Stomach smooth muscle (tissue), 2 donors: ENCODE data around the gene PNKP.

ENCODE experiments used
- H3K27ac ChIP-seq: one replicate; pipeline ENCODE4 v1.7.0; 2013; ENCODE audit warnings: mild to moderate bottlenecking, low read length, inconsistent platforms
- H3K27me3 ChIP-seq, 2 donors: one replicate each; pipeline ENCODE4 v1.7.0; 2013; ENCODE audit warnings: low read length in 2 of 2; ENCODE audit not compliant: insufficient read depth in 2 of 2, control insufficient read depth in 1 of 2
- H3K36me3 ChIP-seq, 2 donors: one replicate each; pipeline ENCODE4 v1.7.0; 2013; ENCODE audit warnings: low read length in 2 of 2; ENCODE audit not compliant: control insufficient read depth in 2 of 2, insufficient read depth in 2 of 2
- H3K4me1 ChIP-seq: one replicate; pipeline ENCODE4 v1.7.0; 2013; ENCODE audit warnings: low read length; ENCODE audit not compliant: control insufficient read depth, insufficient read depth
- H3K4me3 ChIP-seq, 2 donors: one replicate each; pipeline ENCODE4 v1.7.0; 2013; ENCODE audit warnings: low read length in 2 of 2
- H3K9ac ChIP-seq, 2 donors: one replicate each; pipeline ENCODE4 v1.7.0; 2013; ENCODE audit warnings: low read length in 2 of 2, mild to moderate bottlenecking in 1 of 2
- H3K9me3 ChIP-seq, 2 donors: one replicate each; pipeline ENCODE4 v1.7.0; 2013; ENCODE audit warnings: low read length in 2 of 2; ENCODE audit not compliant: control insufficient read depth in 2 of 2
- donor health status: healthy.
- donor health status: Pancreatic carcinoma.

PNKP gene

GRCh38 chr19:49880162-49880869 lies 12.9 kb upstream of the PNKP start:
- peaks cover 0 to 3% of the 10 kb centered on the region in 2 donors for H3K9me3 ChIP-seq
- no peak overlapping the region for H3K27ac ChIP-seq
- no peak overlapping the region for H3K9ac ChIP-seq
- no peaks in the 10 kb centered on the region for H3K27me3 ChIP-seq
- H3K4me3 ChIP-seq, result no peak overlapping the region
- H3K36me3 ChIP-seq, result peaks cover 56% of the 10 kb centered on the region in 2 donors
- peaks cover 24% of the 10 kb centered on the region for H3K4me1 ChIP-seq

GRCh38 chr19:49879243-49879963 lies 12.0 kb upstream of the PNKP start:
- H3K4me3 ChIP-seq, result no peak overlapping the region
- H3K27me3 ChIP-seq, result no peaks in the 10 kb centered on the region
- peaks cover 49 to 52% of the 10 kb centered on the region in 2 donors for H3K36me3 ChIP-seq
- H3K9me3 ChIP-seq, result peaks cover 0 to 3% of the 10 kb centered on the region in 2 donors
- no peak overlapping the region for H3K9ac ChIP-seq
- H3K27ac ChIP-seq, result no peak overlapping the region
- peaks cover 33% of the 10 kb centered on the region for H3K4me1 ChIP-seq

GRCh38 chr19:49878744-49879070 lies 11.3 kb upstream of the PNKP start:
- Histone ChIP-seq H3K9ac (no peak overlapping the region), H3K4me3 (peak overlapping the region; percentile 89 to 100), H3K9me3 (peaks cover 0 to 3% of the 10 kb centered on the region in 2 donors), H3K27me3 (no peaks in the 10 kb centered on the region), H3K4me1 (peaks cover 35% of the 10 kb centered on the region), H3K36me3 (peaks cover 42 to 50% of the 10 kb centered on the region in 2 donors), H3K27ac (peak overlapping the region; percentile 100)

GRCh38 chr19:49877879-49878743 lies 10.7 kb upstream of the PNKP start:
- H3K4me3 ChIP-seq, result peak overlapping the region; percentile 89 to 100
- H3K9me3 ChIP-seq, result peaks cover 0 to 3% of the 10 kb centered on the region in 2 donors
- peak overlapping the region; percentile 87 to 99 for H3K9ac ChIP-seq
- H3K36me3 ChIP-seq, result peaks cover 36 to 44% of the 10 kb centered on the region in 2 donors
- H3K27me3 ChIP-seq, result no peaks in the 10 kb centered on the region
- peaks cover 35% of the 10 kb centered on the region for H3K4me1 ChIP-seq
- peak overlapping the region; percentile 100 for H3K27ac ChIP-seq

GRCh38 chr19:49877020-49877878 lies 9.9 kb upstream of the PNKP start, which contains the start of the genes AKT1S1 and TBC1D17:
Gene AKT1S1 (minus strand): TSS chr19:49877355. CDS start chr19:49873295, 4,060 bp downstream.
Gene TBC1D17 (plus strand): TSS chr19:49877702. CDS start chr19:49877724, 22 bp downstream.
- H3K9me3 ChIP-seq, result no peaks in the 10 kb centered on the region
- H3K36me3 ChIP-seq, result peaks cover 28 to 36% of the 10 kb centered on the region in 2 donors
- no peaks in the 10 kb centered on the region for H3K27me3 ChIP-seq
- H3K27ac ChIP-seq, result peak within 1 kb of the TSS; percentile 100
- H3K4me1 ChIP-seq, result peaks cover 35% of the 10 kb centered on the region
- H3K9ac ChIP-seq, result peak within 1 kb of the TSS; percentile 100
- peak within 1 kb of the TSS; percentile 100 for H3K4me3 ChIP-seq

GRCh38 chr19:49876422-49877019 lies 9.1 kb upstream of the PNKP start:
- H3K36me3 ChIP-seq, result peaks cover 21 to 31% of the 10 kb centered on the region in 2 donors
- H3K9ac ChIP-seq, result peak overlapping the region; percentile 100
- H3K9me3 ChIP-seq, result no peaks in the 10 kb centered on the region
- H3K4me3 ChIP-seq, result peak overlapping the region; percentile 100
- H3K27ac ChIP-seq, result peak overlapping the region; percentile 100
- H3K27me3 ChIP-seq, result no peaks in the 10 kb centered on the region
- H3K4me1 ChIP-seq, result peaks cover 35% of the 10 kb centered on the region

- peaks cover 36% of the 10 kb centered on the region for H3K4me1 ChIP-seq
- peaks cover 15 to 28% of the 10 kb centered on the region in 2 donors for H3K36me3 ChIP-seq
- H3K4me3 ChIP-seq, result peak overlapping the region; percentile 100
- H3K27ac ChIP-seq, result peak overlapping the region; percentile 100
- H3K9ac ChIP-seq, result peak overlapping the region; percentile 98 to 100
- no peaks in the 10 kb centered on the region for H3K27me3 ChIP-seq
- no peaks in the 10 kb centered on the region for H3K9me3 ChIP-seq
Measured at GRCh38 chr19:49875857-49876421, 8.6 kb upstream of the PNKP start.

- H3K4me3 ChIP-seq, result peak overlapping the region; percentile 100
- no peaks in the 10 kb centered on the region for H3K27me3 ChIP-seq
- peak overlapping the region; percentile 100 for H3K27ac ChIP-seq
- peaks cover 8 to 21% of the 10 kb centered on the region in 2 donors for H3K36me3 ChIP-seq
- peaks cover 41% of the 10 kb centered on the region for H3K4me1 ChIP-seq
- peak overlapping the region; percentile 98 to 100 for H3K9ac ChIP-seq
- H3K9me3 ChIP-seq, result no peaks in the 10 kb centered on the region
Measured at GRCh38 chr19:49875177-49875576, 7.8 kb upstream of the PNKP start.

GRCh38 chr19:49874503-49875157 lies 7.3 kb upstream of the PNKP start:
- no peak overlapping the region for H3K9ac ChIP-seq

More at GRCh38 chr19:49874503-49875157, 7.3 kb upstream of the PNKP start:
- Histone ChIP-seq H3K9me3 (no peaks in the 10 kb centered on the region), H3K4me1 (peaks cover 46% of the 10 kb centered on the region), H3K4me3 (no peak overlapping the region), H3K36me3 (peaks cover 6 to 19% of the 10 kb centered on the region in 2 donors), H3K27me3 (no peaks in the 10 kb centered on the region), H3K27ac (no peak overlapping the region)
